AG04450 (cell line): Measurements from ENCODE around the gene B3GALT4. TPM values are rescaled to one million over a fixed set of nuclear protein-coding genes. Genes with fewer than 3 reads are reported as not detected.
"Not testable (repeated sequence)": the region's sequence is repeated elsewhere in the genome, so short reads cannot be mapped to it uniquely, and the experiment has no call there.

Experiments
- CTCF ChIA-PET: fragments of 300-600, 350-600 bp; formaldehyde crosslinking; extraction: SDS; loops from one replicate; lab custom pipeline; 2022; ENCODE audit warnings: antibody characterized with exemption, inconsistent platforms; lab: Charles Lee
- POLR2A ChIA-PET: fragments of 350-600 bp; formaldehyde crosslinking; extraction: SDS; loops from one replicate; lab custom pipeline; 2021; ENCODE audit warnings: antibody characterized with exemption, inconsistent platforms; lab: Yijun Ruan, JAX
- DNase-seq: peaks from one replicate; pipeline ENCODE4 v3.0.0-alpha.2; 2011; ENCODE audit warnings: low read depth, low spot score
- H3K27ac ChIP-seq: one replicate; pipeline ENCODE4 v1.5.1; 2012; ENCODE audit warnings: low read depth, low read length, control low read depth
- H3K27me3 ChIP-seq: one replicate; pipeline ENCODE4 v1.6.0; 2012; ENCODE audit warnings: low read length; ENCODE audit not compliant: control insufficient read depth, insufficient read depth
- H3K4me3 ChIP-seq: 2 replicates; pipeline ENCODE4 v1.5.1; 2011; ENCODE audit warnings: mild to moderate bottlenecking, low read depth, low read length, control low read depth
- H3K9me3 ChIP-seq: 2 replicates; pipeline ENCODE4 v1.5.1; 2012; ENCODE audit warnings: low read length; ENCODE audit not compliant: control insufficient read depth, insufficient read depth
- polyA plus RNA-seq: library from polyadenylated mRNA; depleted of rRNA; stranded (reverse); fragments of >200 nt; gene quantifications from 2 replicates; pipeline ENCODE4 v1.2.3, GENCODE V29; 2011
- TF ChIP-seq, protein P1 (sequence below): IDR thresholded peaks from 2 replicates; pipeline ENCODE4 v1.5.1; 2011; ENCODE audit warnings: low read depth, low read length, control low read depth, inconsistent platforms

Gene B3GALT4
- polyA plus RNA-seq, 1 experiment, result 1.1 TPM

DNA sequence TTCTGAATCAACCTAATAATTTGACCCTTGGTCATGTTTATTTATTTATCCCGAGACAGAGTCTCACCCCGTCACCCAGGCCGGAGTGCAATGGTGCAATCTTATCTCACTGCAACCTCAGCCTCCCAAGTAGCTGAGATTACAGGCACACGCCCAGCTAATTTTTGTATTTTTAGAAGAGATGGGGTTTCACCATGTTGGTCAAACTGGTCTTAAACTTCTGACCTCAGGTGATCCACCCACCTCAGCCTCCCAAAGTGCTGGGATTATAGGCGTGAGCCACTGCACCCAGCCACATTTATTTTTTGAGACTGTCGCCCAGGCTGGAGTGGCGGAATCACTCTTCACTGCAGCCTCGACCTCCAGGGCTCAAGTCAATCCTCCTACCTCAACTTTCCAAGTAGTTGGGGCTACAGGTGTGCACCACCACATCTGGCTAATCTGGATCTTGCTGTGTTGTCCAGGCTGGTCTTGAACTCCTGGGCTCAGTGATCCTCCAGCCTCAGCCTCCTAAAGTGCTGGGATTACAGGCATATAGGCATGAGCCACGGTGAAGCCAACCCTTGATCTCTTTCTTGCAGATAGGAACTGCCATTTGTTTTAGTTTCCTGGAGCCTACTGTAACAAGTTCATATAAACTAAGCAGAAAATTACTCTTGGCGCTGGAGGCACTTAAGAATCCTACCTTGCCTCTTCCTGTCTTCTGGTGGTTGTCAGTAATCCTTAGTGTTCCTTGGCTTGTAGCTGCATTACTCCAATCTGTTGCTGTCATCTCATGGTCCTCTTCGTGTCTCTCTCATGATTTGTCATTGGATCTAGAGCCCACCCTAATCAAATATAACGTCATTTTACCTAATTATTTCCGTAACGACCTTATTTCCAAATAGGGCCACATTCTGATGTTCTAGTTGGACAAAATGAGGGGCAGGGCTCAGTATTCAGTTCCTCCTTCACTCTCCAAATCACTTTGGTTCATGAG, 2.7 kb upstream of the B3GALT4 start:
- POLR2A ChIA-PET, result no interaction called here
- CTCF ChIA-PET, result no interaction called here
- TF ChIP-seq, protein P1, sequence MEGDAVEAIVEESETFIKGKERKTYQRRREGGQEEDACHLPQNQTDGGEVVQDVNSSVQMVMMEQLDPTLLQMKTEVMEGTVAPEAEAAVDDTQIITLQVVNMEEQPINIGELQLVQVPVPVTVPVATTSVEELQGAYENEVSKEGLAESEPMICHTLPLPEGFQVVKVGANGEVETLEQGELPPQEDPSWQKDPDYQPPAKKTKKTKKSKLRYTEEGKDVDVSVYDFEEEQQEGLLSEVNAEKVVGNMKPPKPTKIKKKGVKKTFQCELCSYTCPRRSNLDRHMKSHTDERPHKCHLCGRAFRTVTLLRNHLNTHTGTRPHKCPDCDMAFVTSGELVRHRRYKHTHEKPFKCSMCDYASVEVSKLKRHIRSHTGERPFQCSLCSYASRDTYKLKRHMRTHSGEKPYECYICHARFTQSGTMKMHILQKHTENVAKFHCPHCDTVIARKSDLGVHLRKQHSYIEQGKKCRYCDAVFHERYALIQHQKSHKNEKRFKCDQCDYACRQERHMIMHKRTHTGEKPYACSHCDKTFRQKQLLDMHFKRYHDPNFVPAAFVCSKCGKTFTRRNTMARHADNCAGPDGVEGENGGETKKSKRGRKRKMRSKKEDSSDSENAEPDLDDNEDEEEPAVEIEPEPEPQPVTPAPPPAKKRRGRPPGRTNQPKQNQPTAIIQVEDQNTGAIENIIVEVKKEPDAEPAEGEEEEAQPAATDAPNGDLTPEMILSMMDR, result no peak
- DNase-seq, result no peak
- H3K4me3 ChIP-seq, result peak overlapping the region; percentile 94
- H3K27ac ChIP-seq, result no peak overlapping the region
- H3K9me3 ChIP-seq, result no peaks in the 10 kb centered on the region
- H3K27me3 ChIP-seq, result no peaks in the 10 kb centered on the region

DNA sequence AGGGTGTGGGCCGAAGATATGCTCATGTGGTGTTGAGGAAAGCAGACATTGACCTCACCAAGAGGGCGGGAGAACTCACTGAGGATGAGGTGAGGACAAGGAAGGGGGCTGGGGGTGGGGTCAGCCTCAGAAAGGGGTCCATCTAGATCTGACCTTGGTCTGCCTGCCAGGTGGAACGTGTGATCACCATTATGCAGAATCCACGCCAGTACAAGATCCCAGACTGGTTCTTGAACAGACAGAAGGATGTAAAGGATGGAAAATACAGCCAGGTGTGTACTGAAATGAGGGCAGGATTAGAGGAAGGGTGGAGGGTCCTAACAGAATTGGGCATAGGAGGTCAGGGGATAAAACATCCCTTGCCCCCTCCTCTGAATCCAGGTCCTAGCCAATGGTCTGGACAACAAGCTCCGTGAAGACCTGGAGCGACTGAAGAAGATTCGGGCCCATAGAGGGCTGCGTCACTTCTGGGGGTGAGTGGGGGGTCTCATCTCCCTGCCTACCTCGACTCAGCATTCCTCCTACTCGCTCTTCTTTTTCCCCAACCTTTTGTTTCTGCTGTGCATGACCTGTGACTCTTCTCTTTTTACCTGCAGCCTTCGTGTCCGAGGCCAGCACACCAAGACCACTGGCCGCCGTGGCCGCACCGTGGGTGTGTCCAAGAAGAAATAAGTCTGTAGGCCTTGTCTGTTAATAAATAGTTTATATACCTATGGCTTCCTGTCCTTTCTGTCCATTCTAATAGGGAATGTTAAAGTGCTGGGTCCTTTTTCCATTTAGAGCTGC, 935 bp upstream of the B3GALT4 start:
- ChIA-PET CTCF (interaction anchor here (1.1 kb wide), 1 partner anchor 13 kb away, joined by 3 read pairs; the partner anchor contains the start of gene WDR46), POLR2A (interaction anchor here (1.7 to 3.2 kb wide), 5 partner anchors 13 to 305 kb away, joined by 6 to 18 read pairs (median 9); partner anchors contain the start of genes PFDN6, RGL2, WDR46 and ZBTB22)
- Histone ChIP-seq H3K27ac (peak overlapping the region; percentile 11), H3K4me3 (peak overlapping the region; percentile 50)
- not testable (repeated sequence) for DNase-seq, H3K27me3 ChIP-seq, H3K9me3 ChIP-seq

DNA sequence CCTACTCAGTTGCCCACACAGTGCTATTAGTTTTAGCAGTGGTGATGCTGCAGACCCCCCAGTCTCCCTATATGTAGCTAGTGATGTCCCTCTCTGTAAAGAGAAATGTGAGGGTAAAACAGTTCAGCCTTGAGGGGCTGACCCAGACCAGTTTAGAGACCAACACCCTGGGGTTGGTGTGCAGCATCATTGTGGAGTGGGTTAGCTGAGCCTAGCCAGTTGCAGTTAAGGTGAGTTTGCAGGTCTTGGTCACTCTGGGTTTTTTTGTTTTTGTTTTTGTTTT, 401 bp upstream of the B3GALT4 start:
- H3K9me3 ChIP-seq, result no peaks in the 10 kb centered on the region
- H3K27me3 ChIP-seq, result no peaks in the 10 kb centered on the region
- ChIA-PET CTCF (interaction anchor here (1.2 kb wide), 1 partner anchor 12 kb away, joined by 4 read pairs; the partner anchor contains the start of gene WDR46), POLR2A (interaction anchor here (1.7 to 3.2 kb wide), 5 partner anchors 13 to 305 kb away, joined by 6 to 18 read pairs (median 9); partner anchors contain the start of genes PFDN6, RGL2, WDR46 and ZBTB22)
- peak overlapping the region; percentile 50 for H3K4me3 ChIP-seq
- H3K27ac ChIP-seq, result peak overlapping the region; percentile 11
- no peak for DNase-seq
- TF ChIP-seq, protein P1, result no peak

DNA sequence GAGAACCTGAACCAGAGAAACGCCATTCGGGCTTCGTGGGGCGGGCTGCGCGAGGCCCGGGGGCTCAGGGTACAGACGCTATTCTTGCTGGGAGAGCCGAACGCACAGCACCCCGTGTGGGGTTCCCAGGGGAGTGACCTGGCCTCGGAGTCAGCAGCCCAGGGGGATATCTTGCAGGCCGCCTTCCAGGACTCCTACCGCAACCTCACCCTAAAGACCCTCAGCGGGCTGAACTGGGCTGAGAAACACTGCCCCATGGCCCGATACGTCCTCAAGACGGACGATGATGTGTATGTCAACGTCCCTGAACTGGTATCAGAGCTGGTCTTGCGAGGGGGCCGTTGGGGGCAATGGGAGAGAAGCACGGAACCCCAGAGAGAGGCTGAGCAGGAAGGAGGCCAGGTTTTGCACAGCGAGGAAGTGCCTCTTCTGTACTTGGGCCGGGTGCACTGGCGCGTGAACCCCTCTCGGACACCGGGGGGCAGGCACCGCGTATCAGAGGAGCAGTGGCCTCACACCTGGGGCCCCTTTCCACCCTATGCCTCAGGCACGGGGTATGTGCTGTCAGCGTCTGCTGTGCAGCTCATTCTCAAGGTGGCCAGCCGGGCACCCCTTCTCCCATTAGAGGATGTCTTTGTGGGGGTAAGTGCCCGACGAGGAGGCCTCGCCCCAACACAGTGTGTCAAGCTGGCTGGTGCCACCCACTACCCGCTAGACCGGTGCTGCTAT, 904 bp downstream of the B3GALT4 start:
- POLR2A ChIA-PET, result interaction anchor here (0.5 to 3.2 kb wide), 13 partner anchors 11 to 1603 kb away, joined by 3 to 18 read pairs (median 7); partner anchors contain the start of genes PFDN6, RGL2, RING1 and WDR46
- CTCF ChIA-PET, result interaction anchor here (0.5 to 2.0 kb wide), 4 partner anchors 11 to 129 kb away, joined by 3 to 8 read pairs (median 4); partner anchors contain the start of gene WDR46
- DNase-seq, result no peak
- Histone ChIP-seq H3K27ac (peak overlapping the region; percentile 68), H3K27me3 (no peaks in the 10 kb centered on the region), H3K9me3 (no peaks in the 10 kb centered on the region), H3K4me3 (peak overlapping the region; percentile 50)
- TF ChIP-seq, protein P1, result no peak
